Middle frontal gyrus (tissue), 1 donor: ENCODE results near the gene SLC16A6.
"Not testable (repeated sequence)": the region's sequence is repeated elsewhere in the genome, so short reads cannot be mapped to it uniquely, and the experiment has no call there.

ENCODE experiments used
- DNase-seq: peaks from one replicate; pipeline ENCODE4 v3.0.0-alpha.2; 2015; ENCODE audit warnings: low spot score; ENCODE audit errors: extremely low spot score

Gene SLC16A6

GRCh38 chr17:68221786-68222185 is 69.1 kb downstream of the SLC16A6 start:
- DNase-seq: no peak

- DNase-seq: not testable (repeated sequence)
Observed at GRCh38 chr17:68220786-68221185, 70.1 kb downstream of the SLC16A6 start.

- DNase-seq: not testable (repeated sequence)
Observed at GRCh38 chr17:68220186-68220585, 70.7 kb downstream of the SLC16A6 start.

GRCh38 chr17:68219429-68219828 is 71.5 kb downstream of the SLC16A6 start:
- DNase-seq: not testable (repeated sequence)
